NCI-H748 (cell line): ENCODE results near the gene ACTR8.

Experiments
- DNase-seq: peaks from one replicate; lab custom pipeline; 2025; ENCODE audit not compliant: unreplicated experiment; lab: John Stamatoyannopoulos, UW

ACTR8 gene

DNA sequence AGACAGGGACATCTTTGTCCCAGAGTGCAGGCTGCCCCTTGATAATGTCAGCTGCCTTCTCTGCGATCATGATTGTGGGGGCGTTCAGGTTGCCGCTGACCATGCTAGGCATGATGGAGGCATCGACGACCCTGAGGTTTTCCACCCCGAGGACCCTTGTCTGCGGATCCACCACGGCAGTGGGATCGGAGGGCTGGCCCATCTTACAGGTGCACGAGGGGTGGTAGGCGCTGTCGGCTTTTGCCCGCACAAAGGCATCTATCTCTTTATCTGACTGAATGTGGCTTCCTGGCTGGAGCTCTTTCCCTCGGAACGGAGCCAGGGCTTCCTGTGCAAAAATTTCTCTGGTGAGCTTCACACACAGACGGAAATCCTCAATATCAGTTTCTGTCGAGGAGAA is 64.1 kb downstream of the ACTR8 start:
- DNase-seq, result no peak

DNA sequence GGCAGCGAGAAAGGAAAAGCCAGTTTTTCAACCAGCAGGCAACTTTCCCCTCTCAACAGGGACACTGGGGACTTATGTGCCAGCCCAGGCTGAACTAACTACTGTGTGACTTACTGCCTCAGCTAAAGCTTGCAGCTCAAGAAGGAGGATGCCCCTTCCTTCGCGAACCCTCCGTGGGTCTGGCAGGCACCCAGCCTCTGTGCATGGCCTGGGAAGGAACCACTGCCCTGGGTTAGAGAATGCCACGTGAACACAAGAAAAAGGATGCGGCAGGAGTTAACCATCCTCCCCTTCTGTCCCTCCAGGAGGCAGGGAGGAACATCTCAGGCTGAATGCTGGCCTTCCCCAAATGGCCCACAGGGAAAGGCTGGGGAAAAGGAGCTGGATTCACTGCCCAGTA is 64.7 kb downstream of the ACTR8 start:
- no peak for DNase-seq
